Stimulated activated memory B cell treated with anti-CD40 and anti-IgM and Interleukin-4, amounts not matched to agents 10 μg/mL and 1 μg/mL and 100 μg/mL, for 72 hours (primary cell): ENCODE measurements around the gene KRT79.

Source experiments
- ATAC-seq: fragments of 150-1000 bp; cut with Tn5 transposase; 2 replicates; pipeline ENCODE4 v1.10.0; 2021
- H3K27ac Mint-ChIP-seq: one replicate; pipeline ENCODE4 v1.8.0; 2022; ENCODE audit warnings: mild to moderate bottlenecking, mixed read lengths
- H3K27me3 Mint-ChIP-seq: one replicate; pipeline ENCODE4 v1.8.0; 2022; ENCODE audit warnings: mixed read lengths
- H3K36me3 Mint-ChIP-seq: one replicate; pipeline ENCODE4 v1.8.0; 2022; ENCODE audit warnings: mixed read lengths
- H3K4me1 Mint-ChIP-seq: one replicate; pipeline ENCODE4 v1.8.0; 2022; ENCODE audit warnings: mixed read lengths
- H3K4me3 Mint-ChIP-seq: one replicate; pipeline ENCODE4 v1.8.0; 2022; ENCODE audit warnings: mild to moderate bottlenecking, moderate library complexity, mixed read lengths
- H3K9me3 Mint-ChIP-seq: one replicate; pipeline ENCODE4 v1.8.0; 2022; ENCODE audit warnings: mixed read lengths

KRT79 gene

DNA sequence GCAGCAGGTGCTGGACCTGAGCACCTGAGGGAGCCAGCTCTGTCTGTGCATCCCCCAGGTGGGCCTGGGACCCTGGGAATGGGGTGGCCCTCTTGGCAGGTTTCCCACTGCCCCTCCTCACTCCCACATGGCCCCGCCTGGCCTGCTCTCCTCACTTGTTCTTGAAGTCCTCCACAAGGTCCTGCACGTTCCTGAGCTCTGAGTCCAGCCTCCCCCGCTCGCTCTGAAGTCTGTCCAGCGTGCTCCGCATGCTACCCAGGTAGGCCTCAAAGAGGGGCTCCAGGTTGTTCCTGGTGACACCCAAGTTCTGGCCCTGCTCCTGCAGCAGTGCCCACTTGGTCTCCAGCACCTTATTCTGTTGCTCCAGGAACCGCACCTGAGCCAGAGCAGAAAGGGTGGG, 2.9 kb downstream of the KRT79 start:
- Mint-ChIP-seq H3K36me3 (no peaks in the 10 kb centered on the region), H3K4me1 (no peaks in the 10 kb centered on the region), H3K9me3 (no peaks in the 10 kb centered on the region), H3K4me3 (no peak overlapping the region), H3K27ac (no peak overlapping the region), H3K27me3 (peaks cover 49% of the 10 kb centered on the region)
- no peak for ATAC-seq

DNA sequence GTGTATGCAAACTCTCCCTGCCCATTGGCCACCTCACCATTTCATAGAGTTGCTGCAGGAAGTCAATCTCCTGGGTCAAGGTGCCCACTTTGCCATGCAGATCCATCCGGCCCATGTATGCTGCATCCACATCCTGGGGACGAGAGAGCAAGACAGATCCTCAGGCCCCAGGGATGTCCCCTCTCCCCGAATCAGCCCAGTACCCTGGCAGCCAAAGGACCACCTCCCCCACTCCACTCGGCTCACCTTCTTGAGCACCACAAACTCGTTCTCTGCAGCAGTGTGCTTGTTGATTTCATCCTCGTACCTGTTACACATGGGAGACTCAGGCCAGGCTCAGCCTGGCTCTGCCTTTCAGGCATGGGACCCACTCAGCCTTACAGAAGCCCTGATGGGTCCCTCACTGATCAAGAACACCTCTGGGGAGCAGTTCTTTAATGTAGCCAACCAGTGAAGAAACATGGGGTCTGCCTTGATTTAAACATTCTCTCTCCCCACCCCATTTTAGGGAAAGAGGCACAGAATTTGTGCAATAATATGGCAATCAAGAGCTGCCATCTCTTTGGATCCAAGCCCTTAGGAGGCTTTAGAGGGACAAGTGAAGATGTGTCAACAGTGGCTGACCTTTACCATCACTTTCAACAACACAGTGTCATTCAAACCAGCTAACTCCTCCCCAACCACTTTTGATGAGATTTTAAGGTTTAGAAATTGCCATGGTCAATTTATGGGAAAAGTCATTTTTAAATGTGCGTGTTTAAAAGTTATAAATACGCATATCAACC, 3.9 kb downstream of the KRT79 start:
- Mint-ChIP-seq H3K4me1 (no peaks in the 10 kb centered on the region), H3K9me3 (no peaks in the 10 kb centered on the region), H3K4me3 (no peak overlapping the region), H3K27me3 (peaks cover 50% of the 10 kb centered on the region), H3K27ac (no peak overlapping the region), H3K36me3 (no peaks in the 10 kb centered on the region)
- no peak for ATAC-seq

DNA sequence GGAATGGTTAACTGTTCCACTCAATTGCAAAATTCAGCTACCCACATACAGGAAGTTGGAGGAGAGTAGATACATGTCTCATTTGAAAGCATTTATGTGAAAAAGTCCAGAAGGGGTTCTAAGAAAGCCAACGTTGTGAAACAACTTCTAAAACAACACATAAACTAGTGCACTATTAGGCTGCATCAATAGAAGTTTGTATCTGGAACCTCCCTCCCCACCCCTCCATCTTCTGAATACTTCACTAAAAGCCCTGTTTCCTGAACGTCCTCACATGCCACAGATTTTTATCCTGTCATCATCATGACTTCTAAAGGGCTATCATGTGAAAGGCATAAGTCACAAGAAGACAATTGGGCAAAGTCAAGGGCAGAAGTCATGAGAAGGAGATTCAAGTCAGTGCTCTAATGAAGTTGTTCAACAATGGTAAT, 5.5 kb downstream of the KRT79 start:
- Mint-ChIP-seq H3K36me3 (no peaks in the 10 kb centered on the region), H3K4me3 (no peak overlapping the region), H3K4me1 (no peaks in the 10 kb centered on the region), H3K9me3 (no peaks in the 10 kb centered on the region), H3K27ac (no peak overlapping the region), H3K27me3 (peaks cover 54% of the 10 kb centered on the region)
- ATAC-seq = no peak

DNA sequence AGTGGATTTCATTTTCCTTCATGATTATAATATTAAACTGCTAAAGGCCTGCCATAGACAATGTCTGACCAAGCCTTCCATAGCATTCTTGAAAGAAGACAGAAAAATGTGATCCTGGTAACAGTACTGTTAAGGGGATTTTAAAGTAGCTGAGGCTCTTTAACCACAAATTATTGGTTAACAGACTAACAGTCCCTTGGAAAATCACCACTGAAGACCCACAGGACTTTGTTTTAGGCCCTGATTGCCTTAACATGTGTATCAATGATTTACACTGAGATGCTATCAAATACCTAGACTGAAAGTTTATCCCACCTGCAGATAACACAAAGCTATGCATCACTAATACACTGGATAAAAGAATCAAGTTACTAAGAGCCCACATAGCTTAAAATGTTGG, 6.0 kb downstream of the KRT79 start:
- no peak overlapping the region for H3K27ac Mint-ChIP-seq
- no peaks in the 10 kb centered on the region for H3K9me3 Mint-ChIP-seq
- no peak overlapping the region for H3K4me3 Mint-ChIP-seq
- H3K27me3 Mint-ChIP-seq = peaks cover 59% of the 10 kb centered on the region
- ATAC-seq = no peak
- no peaks in the 10 kb centered on the region for H3K36me3 Mint-ChIP-seq
- H3K4me1 Mint-ChIP-seq = no peaks in the 10 kb centered on the region

DNA sequence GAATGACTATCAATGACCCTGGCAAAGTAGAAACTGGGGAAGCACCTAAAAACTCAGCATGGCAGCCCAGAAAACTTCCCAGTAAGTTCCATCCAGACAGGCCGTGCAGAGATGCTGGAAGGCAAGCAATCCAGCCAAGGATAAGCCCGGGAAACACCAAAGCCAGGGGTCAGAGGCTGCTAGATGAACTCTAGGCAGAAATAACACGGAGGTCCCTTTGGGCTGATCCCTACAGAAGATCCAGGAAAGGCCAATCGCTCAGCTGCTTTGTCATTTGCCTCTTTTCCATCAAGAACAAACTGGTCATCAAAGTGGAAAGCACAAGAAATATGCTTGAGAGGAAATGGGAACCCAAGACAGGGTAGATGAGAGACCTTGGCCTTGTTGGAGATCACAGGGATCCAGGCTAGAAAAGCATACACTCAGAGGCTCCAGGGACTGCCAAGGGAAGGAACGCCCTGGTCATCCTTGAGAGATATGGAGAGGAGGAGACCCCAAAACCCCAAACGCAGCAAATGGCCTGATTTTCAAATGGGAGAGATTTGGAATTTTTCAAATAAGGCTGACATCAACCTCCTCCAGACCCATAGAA, 6.5 kb downstream of the KRT79 start:
- Mint-ChIP-seq H3K27ac (no peak overlapping the region), H3K36me3 (no peaks in the 10 kb centered on the region), H3K27me3 (peaks cover 64% of the 10 kb centered on the region), H3K4me1 (no peaks in the 10 kb centered on the region), H3K4me3 (no peak overlapping the region), H3K9me3 (no peaks in the 10 kb centered on the region)
- ATAC-seq = no peak

DNA sequence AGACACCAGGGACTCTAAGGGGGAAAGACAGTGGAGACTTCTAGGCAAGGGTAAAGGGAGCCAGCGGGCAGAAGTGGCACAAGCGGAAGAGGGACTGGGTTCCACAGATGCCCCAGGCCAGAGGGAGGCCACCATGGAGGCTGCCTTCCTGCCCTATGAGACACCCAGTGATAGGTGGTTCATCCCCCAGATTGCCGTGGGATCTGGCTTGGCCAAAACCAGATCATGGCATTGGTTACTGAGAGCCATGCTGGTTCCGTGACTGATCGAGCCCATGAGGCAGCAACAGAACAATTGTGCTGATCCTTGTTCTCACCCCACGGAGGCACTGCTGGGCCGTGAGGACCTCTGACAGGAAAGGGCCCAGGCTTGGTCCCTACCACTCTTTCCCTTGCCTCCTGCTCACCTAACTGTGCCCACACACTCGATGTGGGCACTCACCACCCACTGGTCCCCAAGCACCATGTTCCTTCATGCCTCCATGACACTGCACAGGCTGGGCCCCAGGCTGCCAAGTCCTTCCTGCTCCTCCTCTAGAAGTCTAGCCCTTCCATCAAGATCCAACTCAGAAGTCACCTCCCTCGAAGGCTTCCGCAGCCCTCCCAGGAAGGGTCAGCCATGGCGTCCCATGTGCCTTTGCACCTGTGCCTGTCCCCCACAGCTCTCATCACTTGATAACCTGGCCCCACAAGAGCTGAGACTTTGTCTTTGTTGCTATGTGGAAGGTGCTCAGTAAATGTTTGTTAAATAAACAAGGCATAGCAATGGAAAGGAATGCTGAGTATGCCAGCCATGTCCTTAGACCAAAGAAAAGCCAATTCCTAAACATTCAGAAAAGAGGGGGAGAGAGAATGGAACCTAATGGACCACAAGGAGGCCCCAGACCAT, 7.3 kb downstream of the KRT79 start:
- Mint-ChIP-seq H3K27ac (no peak overlapping the region), H3K36me3 (no peaks in the 10 kb centered on the region), H3K9me3 (no peaks in the 10 kb centered on the region), H3K4me1 (no peaks in the 10 kb centered on the region), H3K27me3 (peaks cover 66% of the 10 kb centered on the region), H3K4me3 (no peak overlapping the region)
- no peak for ATAC-seq

DNA sequence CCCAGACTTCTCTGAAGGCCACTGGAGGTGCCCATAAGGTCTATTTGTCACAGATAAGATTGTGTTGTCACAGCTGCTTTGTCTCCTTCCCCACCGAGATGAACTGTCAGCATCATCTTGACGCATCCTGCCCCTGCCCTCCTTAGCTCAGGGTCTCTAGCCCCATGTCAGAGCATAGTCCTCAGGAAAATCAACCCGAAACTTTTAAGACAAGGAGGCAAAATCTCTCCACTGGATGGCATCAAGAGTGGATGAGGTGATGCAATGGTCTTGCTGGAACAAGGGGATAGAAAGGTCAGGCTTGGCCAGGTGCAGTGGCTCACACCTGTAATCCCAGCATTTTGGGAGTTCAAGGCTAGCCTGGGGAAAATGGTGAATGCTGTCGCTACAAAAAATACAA, 8.2 kb downstream of the KRT79 start:
- no peak overlapping the region for H3K27ac Mint-ChIP-seq
- no peaks in the 10 kb centered on the region for H3K9me3 Mint-ChIP-seq
- no peaks in the 10 kb centered on the region for H3K36me3 Mint-ChIP-seq
- H3K4me1 Mint-ChIP-seq = no peaks in the 10 kb centered on the region
- no peak for ATAC-seq
- H3K27me3 Mint-ChIP-seq = peaks cover 60% of the 10 kb centered on the region
- no peak overlapping the region for H3K4me3 Mint-ChIP-seq

DNA sequence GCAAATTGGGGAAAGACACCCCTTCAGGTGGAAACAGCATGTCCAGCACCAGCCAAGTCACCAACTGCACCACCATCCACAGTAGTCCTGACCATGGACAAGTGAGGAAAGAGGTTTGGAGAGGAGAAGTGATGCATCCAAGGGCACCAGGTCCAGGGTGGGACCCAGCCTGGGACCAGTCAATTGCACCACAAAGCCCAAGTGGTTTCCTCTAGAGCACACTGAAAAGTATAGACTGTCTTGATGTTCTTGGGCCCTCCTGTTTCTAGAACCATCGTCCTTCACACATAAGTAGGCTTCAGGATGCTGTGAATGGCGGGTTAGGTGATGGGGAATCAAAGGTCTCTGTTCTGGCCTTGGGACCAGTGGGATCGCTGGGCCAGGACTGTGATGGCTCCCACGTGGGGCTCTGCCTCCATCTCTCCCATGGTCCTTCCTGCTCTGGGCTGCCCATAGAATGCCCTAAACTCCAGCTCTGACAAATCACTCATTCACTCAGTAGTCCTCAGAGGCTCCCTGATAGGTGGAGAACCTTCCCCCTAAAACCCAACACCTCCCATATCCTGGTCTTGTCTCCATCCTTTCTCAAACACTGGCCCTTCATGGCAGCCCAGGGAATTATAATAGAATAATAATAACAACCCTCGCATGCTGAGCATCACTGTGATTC, 9.2 kb downstream of the KRT79 start:
- peaks cover 60% of the 10 kb centered on the region for H3K27me3 Mint-ChIP-seq
- no peaks in the 10 kb centered on the region for H3K9me3 Mint-ChIP-seq
- H3K4me3 Mint-ChIP-seq = no peak overlapping the region
- no peaks in the 10 kb centered on the region for H3K4me1 Mint-ChIP-seq
- no peaks in the 10 kb centered on the region for H3K36me3 Mint-ChIP-seq
- no peak for ATAC-seq
- no peak overlapping the region for H3K27ac Mint-ChIP-seq

DNA sequence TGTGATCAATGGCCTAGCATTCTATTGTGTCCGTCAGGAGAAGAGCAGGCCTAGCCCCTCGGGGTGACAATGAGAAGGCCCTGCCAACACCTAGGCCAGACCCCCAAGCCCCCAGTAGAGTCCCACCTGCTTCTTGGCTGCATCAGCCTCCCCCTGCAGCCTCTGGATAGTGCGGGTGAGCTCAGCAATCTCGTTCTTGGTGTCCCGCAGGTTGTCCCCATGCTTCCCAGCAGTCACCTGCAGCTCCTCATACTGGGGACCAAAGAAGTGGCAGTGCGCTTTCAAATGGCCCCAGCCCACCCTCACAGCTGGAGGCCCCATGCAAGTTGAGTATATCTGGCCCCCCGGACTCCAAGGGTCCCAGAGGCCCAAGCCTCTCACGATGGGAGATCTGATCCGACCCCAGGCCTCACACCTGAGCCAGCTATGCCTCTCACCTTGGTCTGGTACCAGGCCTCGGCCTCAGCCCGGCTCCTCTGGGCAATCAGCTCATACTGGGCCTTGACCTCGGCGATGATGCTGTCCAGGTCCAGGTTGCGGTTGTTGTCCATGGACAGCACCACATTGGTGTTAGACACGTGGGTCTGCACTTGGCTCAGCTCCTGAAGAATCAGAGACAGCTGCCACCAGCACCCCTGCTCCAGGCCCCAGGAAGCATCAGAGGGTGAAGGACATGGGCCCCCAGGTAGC, 10.2 kb downstream of the KRT79 start:
- Mint-ChIP-seq H3K36me3 (no peaks in the 10 kb centered on the region), H3K27me3 (peaks cover 62% of the 10 kb centered on the region), H3K9me3 (no peaks in the 10 kb centered on the region), H3K4me3 (no peak overlapping the region), H3K4me1 (no peaks in the 10 kb centered on the region), H3K27ac (no peak overlapping the region)
- ATAC-seq = no peak

DNA sequence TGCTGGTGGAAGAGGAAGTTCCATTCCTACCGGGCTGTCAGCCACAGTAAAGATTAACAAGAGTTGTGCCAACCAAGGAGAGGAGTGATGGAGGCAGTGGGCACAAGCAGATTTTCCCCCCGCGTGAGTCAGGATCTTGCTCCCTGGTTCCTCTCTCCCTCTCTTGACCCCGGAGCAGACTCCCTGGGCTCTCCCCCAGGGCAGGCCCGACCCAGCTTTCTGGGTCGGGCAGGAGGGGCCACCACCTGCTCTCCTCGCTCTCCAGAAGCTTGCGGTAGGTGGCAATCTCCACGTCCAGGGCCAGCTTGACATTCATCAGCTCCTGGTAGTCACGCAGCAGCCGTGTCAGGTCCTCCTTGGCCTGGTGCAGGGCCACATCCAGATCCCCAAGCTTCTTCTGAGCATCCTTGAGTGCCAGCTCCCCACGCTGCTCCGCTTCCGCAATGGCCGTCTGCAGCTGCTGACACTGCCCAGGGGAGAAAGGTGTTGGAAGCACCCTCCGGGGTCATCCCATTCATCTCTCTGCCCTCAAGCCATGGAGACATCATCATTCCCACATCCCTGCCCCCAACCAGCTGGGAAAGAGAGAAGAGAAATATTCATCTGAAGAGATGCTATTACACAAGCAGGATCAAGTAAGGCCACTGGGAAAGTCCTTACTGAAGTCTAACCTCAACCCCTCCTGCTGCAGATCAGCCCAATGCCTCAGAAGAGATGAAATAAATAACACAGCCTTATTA, 11.2 kb downstream of the KRT79 start:
- Mint-ChIP-seq H3K27me3 (peaks cover 71% of the 10 kb centered on the region), H3K4me1 (no peaks in the 10 kb centered on the region), H3K36me3 (no peaks in the 10 kb centered on the region), H3K4me3 (no peak overlapping the region), H3K9me3 (no peaks in the 10 kb centered on the region), H3K27ac (no peak overlapping the region)
- ATAC-seq = no peak

DNA sequence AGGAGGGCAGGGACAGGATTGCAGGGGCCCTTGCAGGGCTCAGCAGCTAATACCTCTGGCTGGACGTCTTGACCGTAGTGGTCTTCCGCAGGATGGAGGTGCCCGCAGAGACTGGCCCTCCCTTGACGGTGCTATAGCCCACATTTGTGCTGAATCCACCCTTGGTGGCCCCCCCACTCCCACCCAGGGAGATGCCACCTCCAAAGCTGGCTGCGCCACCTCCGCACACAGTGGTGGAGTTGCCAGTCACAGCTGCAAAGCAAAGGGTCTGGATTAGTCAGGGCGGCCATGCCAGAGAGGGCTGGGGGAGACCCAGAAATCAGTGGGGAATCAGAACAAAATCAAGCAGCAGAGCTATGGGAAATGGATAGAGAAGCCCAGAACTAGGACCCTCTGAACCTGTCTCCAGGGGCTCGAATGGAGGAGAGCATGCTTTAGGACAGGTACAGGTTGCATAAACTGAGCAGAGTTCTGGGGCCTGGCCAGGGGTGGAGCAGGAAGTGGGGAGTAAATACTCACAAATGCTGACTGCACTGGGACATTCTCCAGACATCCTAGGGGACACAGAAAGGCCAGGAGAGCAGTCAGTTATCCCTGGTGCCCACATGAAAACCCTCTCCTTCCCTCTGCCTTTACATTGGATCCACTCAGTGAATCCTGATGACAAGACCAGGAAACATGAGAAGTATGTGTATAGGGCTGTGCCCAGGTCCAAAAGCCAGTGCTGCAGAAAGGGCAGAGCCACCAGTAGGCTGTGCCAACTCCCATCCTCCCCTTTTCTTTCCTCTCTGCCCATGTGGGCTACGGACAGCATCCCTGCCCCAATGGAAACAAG, 12.1 kb downstream of the KRT79 start:
- H3K36me3 Mint-ChIP-seq = no peaks in the 10 kb centered on the region
- H3K9me3 Mint-ChIP-seq = no peaks in the 10 kb centered on the region
- H3K4me1 Mint-ChIP-seq = no peaks in the 10 kb centered on the region
- H3K27me3 Mint-ChIP-seq = peaks cover 72% of the 10 kb centered on the region
- no peak overlapping the region for H3K27ac Mint-ChIP-seq
- no peak for ATAC-seq
- no peak overlapping the region for H3K4me3 Mint-ChIP-seq

DNA sequence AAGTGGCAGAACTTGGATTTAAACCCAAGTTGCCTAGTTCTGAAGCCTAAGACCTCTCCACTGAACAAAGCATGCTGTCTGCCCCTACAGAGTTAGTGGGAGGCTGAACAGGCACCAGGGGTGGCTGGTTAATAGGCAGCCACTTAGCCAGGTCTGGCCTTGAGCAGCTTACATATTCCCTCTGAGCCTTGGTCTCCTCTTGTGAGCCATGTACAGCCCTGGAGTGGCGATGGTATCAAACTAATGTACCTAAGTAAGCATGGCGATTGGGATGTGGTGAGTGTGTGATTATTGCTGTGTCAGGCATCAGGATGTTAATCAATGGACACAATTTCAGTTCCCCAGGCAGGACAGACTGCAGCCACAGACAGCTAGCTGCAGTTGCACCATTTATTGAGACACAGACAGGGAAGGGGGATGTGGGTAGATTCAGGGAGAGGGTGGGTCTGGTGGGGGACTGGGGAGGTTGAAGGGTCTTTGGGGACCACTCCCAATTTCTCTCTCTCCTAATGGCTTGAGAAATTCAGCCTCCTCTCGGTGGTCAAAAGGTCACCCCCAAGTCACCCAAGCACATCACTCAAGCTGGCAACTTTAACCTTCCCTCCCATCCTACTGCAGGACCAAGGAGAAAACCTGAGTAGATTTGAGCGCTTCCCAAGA, 12.9 kb downstream of the KRT79 start:
- H3K36me3 Mint-ChIP-seq = no peaks in the 10 kb centered on the region
- ATAC-seq = no peak
- H3K4me1 Mint-ChIP-seq = no peaks in the 10 kb centered on the region

DNA sequence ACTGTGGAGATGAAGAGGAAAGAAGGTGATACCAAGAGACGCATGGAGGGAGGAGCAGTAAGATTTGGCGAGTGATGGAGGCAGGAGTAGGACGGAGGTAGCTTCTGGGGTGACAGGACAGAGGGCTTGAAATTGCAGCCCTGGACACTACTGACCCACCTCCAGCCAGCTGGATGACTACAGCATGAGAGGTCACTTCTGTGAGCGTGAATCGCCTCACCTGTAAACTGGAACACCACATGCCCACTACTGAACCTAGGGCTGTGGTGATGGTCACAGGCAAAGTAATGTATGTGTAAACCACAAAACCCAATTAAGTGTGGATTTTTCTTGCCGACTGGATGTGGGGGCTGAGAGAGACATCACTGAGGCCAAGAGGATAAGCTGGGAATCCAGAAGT, 13.6 kb downstream of the KRT79 start:
- Mint-ChIP-seq H3K36me3 (no peaks in the 10 kb centered on the region), H3K4me1 (no peaks in the 10 kb centered on the region), H3K27ac (no peak overlapping the region), H3K4me3 (no peak overlapping the region), H3K9me3 (no peaks in the 10 kb centered on the region), H3K27me3 (peaks cover 59% of the 10 kb centered on the region)
- ATAC-seq = no peak

More for the DNA sequence above, 12.9 kb downstream of the KRT79 start:
- peaks cover 66% of the 10 kb centered on the region for H3K27me3 Mint-ChIP-seq
- no peak overlapping the region for H3K27ac Mint-ChIP-seq
- no peak overlapping the region for H3K4me3 Mint-ChIP-seq
- H3K9me3 Mint-ChIP-seq = no peaks in the 10 kb centered on the region
